Cortex of kidney (tissue), 1 donor: ENCODE results near the gene MINDY1.
A peak's percentile ranks its signal among the peaks of the same experiment; 100 is the strongest.

Experiments used
- DNase-seq: peaks from one replicate; lab custom pipeline; 2025; lab: John Stamatoyannopoulos, UW

MINDY1 gene, protein sequence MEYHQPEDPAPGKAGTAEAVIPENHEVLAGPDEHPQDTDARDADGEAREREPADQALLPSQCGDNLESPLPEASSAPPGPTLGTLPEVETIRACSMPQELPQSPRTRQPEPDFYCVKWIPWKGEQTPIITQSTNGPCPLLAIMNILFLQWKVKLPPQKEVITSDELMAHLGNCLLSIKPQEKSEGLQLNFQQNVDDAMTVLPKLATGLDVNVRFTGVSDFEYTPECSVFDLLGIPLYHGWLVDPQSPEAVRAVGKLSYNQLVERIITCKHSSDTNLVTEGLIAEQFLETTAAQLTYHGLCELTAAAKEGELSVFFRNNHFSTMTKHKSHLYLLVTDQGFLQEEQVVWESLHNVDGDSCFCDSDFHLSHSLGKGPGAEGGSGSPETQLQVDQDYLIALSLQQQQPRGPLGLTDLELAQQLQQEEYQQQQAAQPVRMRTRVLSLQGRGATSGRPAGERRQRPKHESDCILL

DNA sequence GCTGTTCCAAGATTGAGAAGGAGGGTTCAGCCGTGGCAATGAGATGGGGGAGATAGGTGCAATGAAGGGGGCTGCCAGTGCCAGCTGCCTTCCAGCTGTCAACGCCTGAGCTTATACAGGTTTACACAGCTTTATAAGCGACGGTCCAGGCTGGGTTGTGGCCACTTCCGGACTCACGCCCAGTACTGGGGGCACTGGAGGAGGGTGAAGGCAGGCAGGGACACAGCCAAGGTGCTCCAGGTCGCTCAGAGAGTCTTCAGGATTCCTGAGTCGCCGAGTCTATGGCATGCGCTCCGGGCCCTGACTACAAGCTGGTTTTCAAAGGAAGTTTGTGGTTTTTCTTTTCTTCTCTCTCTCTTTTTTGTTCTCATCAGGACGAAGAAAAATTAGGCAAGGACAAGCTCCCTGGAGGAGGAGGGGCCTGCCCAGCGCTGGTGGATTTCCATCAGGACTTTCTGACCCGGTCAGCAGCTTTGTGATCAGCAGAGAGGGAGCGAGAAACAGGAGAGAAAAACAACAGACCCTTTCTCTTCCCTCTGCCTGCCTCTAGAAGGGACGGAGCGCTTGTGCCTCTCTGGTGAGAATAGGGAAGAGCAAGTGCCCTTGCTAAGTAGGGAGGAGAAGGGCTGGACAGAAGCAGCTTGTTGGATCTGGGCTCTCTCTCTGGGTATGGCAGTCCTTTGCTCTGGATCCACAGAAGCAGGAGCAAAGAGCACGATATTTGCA is at the start of gene MINDY1:
Gene MINDY1 (minus strand): TSS at position 576 of the 726 bp plus-strand sequence. CDS start 4,285 bp downstream, outside the sequence.
- DNase-seq, result no peak

GRCh38 chr1:151056149-151056548 is 49.4 kb upstream of the MINDY1 start:
- no peak for DNase-seq

GRCh38 chr1:151055581-151055980 is 48.9 kb upstream of the MINDY1 start:
- no peak for DNase-seq

DNA sequence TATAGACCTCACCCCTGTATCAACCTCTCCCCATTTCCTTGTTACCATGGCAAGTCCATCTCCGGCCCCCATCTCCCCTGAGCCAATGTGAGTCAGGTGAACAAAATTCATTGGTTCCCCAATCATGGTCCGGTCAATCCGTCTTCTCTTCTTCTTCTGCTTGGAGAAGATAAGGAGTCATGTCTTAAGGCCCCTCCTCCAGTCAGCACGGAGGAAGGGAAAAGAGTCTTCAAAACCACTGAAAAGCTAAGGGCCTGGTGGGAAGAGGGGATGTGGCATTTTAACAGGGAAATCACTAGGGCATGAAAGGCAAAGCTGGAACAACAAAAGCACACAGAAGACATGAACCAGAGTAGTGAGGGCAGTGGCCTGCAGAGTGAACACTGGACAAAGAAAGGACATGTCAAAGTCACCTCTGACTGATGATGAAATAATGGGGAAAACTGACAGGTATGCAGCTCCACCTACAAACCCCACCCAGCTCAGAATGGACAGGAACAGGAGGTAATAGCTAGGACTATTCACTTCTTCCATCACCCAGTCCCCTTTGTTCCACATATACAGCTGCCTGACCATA is 48.4 kb upstream of the MINDY1 start:
- no peak for DNase-seq

- no peak for DNase-seq
These were observed 44.8 kb upstream of the MINDY1 start for GRCh38 chr1:151051356-151052009.

DNA sequence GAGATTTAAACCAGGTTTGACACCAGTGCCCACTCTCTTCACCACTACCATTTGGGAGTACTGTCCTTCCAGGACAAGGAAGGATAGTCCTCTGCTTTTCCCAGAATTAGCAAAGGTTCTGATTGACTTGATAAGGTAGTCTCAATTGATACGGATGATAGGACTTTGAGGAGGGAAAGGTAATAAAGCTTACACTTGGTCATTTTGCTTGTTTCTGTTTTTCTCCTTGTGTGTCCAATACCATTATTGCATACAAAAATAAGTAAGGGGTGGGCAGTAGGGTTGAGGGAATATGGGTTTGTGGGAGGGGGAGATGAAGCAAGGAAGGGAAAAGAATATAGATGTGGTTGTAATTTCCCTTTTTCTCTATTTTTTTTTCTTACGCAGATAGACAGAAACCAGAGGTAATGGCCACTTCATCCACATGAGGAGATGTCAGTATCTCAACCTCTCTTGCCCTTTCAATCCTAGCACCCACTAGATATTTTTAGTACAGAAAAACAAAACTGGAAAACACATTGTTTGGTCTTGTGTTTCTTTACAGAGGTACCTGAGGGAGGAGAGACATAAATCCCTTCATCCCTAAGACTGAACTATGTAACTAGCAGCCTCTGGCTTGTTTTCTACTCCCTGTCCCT is 43.5 kb upstream of the MINDY1 start:
- DNase-seq, result no peak

GRCh38 chr1:151049458-151049857 is 42.8 kb upstream of the MINDY1 start:
- no peak for DNase-seq

DNA sequence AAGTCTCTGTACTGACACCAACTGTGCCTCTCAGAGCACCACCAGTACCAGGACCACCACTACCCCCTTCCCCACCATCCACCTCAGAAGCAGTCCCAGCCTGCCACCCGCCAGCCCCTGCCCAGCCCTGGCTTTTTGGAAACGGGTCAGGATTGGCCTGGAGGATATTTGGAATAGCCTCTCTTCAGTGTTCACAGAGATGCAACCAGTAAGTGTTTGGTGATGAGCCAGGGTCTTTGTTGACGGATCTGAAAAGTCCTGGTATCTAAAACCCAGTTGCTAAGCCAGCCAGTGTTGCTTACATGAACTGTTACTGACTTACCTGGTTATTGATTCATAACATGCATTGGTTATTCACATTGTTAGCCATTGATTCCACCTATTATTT is 41.9 kb upstream of the MINDY1 start:
- no peak for DNase-seq

- no peak for DNase-seq
These were observed 41.4 kb upstream of the MINDY1 start for GRCh38 chr1:151047925-151048644.

- DNase-seq, result peak; percentile 28
These were observed 40.9 kb upstream of the MINDY1 start, which contains the start of gene C1orf56 for GRCh38 chr1:151047591-151047924. Gene C1orf56, plus strand, starts transcription at chr1:151047751. Its CDS starts 97 bp downstream, at chr1:151047848.

GRCh38 chr1:151043163-151043562 is 36.5 kb upstream of the MINDY1 start:
- no peak for DNase-seq

DNA sequence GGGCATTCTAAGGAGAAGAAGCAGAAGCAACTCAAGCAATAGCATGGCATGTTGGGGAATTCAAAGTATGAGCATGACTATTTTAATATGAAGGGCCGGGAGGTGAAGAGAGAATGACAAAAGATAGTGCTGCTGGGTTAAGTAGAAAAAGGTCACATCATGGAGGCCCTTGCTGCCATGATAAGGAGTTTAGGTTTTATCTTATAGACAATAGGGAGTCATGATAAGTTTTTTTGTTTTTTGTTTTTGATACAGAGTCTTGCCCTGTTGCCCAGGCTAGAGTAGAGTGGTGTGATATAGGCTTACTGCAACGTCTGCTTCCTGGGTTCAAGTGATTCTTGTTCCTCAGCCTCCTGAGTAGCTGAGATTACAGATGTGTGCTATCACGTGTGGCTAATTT is 32.8 kb upstream of the MINDY1 start:
- no peak for DNase-seq

GRCh38 chr1:151037032-151037431 is 30.3 kb upstream of the MINDY1 start:
- DNase-seq, result no peak

GRCh38 chr1:151036356-151036755 is 29.7 kb upstream of the MINDY1 start, which contains the start of gene BNIPL:
Gene BNIPL, plus strand, starts transcription at chr1:151036586. Its CDS starts 140 bp downstream, at chr1:151036726.
- no peak for DNase-seq

GRCh38 chr1:151035167-151035566 is 28.5 kb upstream of the MINDY1 start:
- no peak for DNase-seq

- no peak for DNase-seq
These were observed 25.5 kb upstream of the MINDY1 start for GRCh38 chr1:151032164-151032563.

DNA sequence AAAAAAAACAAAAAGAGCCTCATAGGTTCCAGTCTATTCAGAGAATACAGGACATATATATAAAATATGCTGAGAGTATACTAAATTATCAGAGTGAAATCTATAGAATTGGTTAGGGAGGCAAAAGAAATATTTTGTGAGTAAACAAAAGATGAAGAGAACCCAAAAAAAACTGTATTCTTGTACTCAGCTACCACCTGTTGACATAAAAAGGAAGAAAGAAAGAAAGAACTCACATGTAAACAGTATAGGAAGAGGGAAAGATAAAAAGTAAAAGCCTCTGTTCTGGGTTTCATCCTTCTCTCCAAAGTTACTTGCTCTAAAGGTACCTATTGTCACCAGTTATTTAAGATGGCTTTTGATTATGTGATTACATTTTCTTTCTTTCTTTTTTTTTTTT is 19.8 kb upstream of the MINDY1 start:
- no peak for DNase-seq

DNA sequence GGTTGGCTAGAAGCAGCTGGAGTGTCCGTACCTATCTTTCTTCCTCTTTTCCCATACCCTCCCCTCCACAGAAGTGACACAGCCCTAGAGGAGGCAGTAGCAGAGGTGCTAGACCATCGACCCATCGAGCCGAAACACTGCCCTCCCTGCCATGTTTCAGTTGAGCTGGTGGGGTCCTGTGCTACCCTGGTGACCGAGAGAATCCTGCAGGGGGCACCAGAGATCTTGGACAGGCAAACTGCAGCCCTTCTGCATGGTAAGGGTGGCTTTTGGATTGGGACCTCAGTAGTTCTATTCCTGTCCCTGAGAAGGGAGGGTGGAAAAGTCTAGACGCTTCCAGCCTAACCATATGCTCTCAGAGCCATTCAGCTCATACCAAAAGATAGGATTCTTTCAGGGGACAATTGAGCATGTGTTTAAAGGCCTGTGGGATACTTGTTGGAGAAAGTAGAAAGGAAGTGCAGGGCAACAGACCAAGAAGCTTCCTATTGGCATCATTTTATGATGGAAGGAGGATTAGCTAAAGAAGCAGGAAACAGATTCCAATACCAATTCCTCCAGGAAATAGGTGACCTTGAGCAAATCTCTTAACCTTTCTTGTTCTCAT is 17.9 kb upstream of the MINDY1 start:
- no peak for DNase-seq

GRCh38 chr1:151013518-151013917 is 6.8 kb upstream of the MINDY1 start:
- DNase-seq, result no peak

GRCh38 chr1:151012684-151013471 is 6.2 kb upstream of the MINDY1 start:
- no peak for DNase-seq
